NCI-H2196 (cell line): ENCODE data around the gene PACSIN1.

Experiments
- DNase-seq: peaks from one replicate; lab custom pipeline; 2025; ENCODE audit not compliant: unreplicated experiment; lab: John Stamatoyannopoulos, UW

Gene PACSIN1

GRCh38 chr6:34514112-34514511 is 48.2 kb downstream of the PACSIN1 start:
- DNase-seq = no peak

- DNase-seq = no peak
Measured at GRCh38 chr6:34514593-34515472, 49.0 kb downstream of the PACSIN1 start.

DNA sequence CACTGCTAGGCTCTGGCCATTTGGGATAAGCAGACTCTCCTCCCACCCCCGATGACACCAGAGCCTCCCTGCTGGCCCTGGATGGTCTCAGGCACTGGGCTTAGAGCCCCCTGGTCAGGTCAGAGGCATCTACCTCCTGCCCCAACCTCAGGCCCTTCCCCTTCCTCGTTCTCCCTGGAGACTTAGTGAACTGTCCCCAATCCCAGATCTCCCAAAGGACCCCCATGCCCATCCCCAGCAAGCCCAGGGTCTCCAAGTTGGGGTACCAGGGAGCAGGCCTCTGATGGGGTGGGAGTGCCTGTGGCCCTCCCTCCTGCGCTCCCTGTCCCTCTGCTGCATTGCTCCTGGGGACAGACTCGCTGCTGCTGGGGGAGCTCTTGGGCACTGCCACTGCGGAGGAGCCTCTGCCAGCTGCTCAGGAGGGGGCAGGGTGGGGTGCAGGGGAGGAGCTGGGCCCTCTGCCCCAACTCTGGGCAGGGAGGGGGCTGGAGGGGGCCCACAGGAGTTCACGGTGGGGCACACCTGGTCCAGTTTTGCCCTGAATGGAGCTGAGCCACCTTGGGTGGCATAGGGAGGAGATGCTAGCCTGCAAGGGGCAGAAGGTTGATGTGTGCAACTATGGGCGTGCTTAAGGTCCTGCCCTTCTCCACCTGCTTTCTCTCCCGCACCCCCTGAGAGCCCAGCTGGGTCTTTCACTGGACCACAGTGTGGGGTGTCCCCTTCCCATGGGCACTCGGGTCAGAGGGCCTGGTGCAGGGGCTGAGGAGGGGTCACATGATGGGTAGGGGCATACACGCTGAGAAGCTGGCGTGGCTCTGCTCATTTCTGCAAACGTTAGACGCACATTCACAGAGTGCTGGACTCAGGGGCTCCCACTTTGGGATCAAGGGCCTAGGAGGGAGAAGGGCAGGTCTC is 49.9 kb downstream of the PACSIN1 start:
- DNase-seq = no peak

- DNase-seq = no peak
Measured at GRCh38 chr6:34516391-34517324, 50.8 kb downstream of the PACSIN1 start.

DNA sequence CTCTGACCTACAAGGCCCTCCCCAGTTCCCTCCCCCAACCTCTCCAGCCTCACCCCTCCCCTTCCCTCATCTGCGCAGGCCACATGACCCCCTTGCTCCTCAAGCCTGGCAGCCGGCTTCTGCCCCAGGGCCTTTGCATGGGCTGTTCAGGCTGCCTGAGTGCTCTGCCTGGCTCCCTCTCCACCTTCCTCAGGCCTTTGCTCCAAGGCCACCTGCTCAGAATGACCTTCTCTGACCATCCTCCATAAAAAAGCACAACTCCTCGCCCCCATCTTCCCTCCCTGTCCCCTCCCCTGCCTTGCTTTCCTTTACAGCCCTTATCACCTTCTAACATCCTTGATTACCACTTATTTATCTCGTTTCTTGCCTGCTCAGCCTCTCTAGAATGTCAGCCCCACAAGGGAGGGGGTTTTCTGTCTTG is 51.6 kb downstream of the PACSIN1 start:
- DNase-seq = no peak

- DNase-seq = no peak
Measured at GRCh38 chr6:34517966-34518365, 52.1 kb downstream of the PACSIN1 start.

GRCh38 chr6:34518669-34519365 is 52.9 kb downstream of the PACSIN1 start:
- no peak for DNase-seq

GRCh38 chr6:34519971-34520644 is 54.2 kb downstream of the PACSIN1 start:
- no peak for DNase-seq

GRCh38 chr6:34520645-34521462 is 55.0 kb downstream of the PACSIN1 start:
- no peak for DNase-seq

DNA sequence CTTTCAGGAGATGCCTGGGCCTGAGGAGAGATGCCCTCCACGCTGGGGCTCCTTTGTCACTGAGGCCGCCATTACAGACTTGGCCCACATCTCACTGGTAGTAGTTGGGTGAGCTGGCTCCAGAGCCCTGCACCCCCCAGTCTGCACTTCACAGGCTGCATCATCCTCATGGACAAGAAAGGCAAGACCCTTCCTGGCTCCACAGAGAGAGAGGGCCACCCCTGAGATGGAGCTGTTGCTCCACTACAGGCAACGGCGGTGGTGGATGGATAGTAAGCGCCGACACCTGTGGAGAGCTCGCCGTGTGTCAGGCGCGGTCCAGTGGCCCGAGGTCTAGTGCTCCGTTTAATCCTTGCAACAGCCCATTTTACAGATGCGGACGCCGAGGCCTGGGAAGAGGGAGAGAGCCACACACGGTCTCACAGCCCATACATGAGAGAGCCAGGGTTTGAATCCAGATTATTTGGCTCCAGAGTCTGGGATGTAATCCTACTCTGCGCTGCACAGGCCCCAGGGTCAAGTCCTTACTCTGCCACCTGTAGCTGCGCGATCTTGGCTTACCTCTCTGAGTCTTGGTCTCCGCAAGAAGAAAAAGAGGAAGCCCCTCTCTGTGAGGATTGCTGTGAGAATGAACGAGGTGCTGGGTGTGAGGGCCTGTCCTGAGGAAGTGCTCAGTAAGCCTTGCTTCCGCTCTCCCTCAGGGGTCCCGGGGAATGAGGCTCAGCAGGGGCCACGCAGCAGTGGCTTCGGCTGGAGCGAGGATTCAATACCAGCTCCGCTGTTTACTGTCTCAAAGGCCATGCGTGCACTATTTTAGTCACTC is 55.8 kb downstream of the PACSIN1 start:
- DNase-seq = no peak

DNA sequence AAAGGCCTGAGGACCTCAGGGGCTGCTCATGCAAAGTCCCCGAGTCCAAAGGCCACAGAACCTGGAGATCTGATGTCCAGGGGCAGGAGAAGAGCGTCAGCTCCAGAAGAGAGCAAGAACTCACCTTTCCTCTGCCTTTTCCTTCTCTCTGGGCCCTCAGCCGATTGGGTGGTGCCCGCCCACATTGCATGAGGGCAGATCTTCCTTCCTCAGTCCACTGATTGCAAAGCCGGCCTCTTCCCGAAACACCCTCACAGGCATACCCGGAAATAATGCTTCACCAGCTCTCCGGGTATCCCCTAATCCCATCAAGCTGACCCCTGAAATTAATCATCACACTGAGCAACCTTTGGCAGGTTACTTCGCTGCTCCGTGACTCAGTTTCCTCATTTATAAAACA is 56.9 kb downstream of the PACSIN1 start:
- DNase-seq = no peak

DNA sequence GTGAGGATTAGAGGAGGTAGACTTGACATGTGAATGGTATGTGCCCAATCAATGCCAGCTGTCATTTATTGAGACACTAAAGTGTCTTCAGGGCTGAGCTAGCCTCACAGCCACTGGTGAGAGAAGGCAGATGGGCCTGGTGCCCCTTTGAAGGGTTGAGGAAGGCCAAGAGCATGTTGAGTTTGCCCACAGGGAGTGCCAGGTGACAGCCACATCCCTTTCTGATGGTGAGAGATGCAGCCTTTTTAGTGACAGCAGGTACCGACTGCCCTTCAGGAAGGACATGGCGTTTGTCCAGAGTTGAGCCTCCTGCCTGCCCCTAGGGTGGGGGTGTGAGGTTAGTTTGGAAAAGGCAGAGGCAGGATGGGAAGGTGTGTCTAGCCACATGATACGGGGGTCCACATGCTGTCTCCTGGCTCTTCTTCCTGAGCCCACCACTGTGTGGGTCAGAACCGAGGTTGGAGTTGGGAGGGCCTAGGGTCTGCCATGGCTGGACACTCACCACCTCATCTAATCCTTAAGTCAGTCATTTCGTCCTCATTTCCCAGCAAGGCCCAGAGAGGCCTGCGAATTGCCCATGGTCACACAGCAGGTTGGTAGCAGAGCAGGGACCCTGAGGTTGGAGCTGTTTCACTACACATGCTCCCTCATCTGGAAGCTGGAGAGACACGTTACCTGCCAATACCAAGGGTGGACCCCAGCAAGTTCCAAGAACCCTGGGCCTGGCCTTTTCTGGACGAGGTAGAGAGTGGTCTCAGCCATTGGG is 57.7 kb downstream of the PACSIN1 start:
- DNase-seq = no peak

DNA sequence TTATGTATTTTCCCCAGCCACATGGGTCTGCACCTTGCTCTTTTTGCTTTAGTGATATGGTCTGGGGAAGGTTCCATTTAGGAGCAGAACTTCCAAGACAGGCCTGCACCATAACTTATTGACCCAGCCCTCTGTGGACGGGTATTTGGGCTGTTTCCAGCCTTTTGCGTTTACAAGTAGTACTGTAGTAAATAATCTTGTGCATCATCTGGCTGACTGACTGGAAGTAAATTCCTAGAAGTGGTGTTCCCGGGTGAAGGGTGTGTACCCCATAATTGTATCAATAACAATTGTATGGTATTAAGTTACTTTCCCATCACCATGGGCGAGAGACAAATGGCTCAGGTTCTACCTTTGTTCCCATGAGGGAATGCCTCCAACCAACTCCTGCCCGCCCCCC is 58.6 kb downstream of the PACSIN1 start:
- no peak for DNase-seq

DNA sequence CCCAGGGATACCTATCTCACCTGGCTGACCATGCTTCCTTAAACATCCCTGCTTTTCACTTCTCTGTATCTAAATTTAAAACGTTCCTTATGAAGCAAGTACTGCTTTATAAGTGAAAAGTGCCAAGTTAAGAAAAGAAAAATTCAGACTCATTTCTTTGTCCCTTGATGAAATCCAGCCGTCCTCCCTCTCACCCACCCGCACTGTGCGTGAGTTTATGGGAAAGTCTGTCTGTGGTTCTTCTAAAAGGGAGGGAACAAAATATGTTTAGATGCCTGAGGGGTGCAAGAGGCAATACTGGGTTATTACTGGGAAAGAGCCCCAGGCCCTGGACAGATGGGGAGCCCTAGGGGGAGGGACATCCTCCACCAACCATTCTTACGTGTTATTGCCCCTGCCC is 59.1 kb downstream of the PACSIN1 start:
- no peak for DNase-seq

GRCh38 chr6:34525431-34526175 is 59.7 kb downstream of the PACSIN1 start:
- no peak for DNase-seq

DNA sequence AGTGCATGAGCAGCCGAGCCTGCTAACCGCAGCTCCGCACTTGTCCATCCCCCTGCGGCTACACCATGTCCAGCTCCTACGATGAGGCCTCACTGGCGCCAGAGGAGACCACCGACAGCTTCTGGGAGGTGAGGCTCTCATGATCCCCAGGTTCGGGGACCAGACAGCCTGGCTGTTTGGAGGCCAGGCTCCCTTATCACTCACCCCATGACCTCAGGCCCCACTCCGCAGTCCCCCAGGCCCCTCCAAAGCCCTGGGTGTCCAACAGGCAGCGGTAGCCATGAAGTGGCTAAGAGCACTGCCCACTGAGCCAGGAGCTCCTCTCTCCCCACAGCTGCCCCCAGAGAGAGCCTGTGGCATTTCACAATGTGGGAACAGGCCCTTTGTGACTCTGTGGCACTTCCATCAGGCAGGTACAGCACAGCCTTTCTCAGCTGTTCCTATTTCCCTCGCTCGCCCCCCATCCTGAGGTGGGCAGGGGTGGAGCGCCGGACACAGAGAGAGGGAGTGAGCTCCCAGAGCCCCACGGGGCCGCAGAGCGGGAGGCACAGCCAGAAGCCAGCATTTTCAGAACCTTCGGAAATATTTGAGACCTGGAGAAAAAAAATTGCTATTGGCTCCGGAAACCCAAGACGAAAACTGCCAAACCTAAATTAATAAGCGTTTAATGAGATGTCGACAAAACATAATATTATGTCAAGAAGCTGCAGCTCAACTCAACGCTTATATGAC is 60.5 kb downstream of the PACSIN1 start:
- no peak for DNase-seq
